ENCODE results near the gene REEP5.

GRCh38 chr5:112958093-112959088 is 36.4 kb upstream of the REEP5 start:
- TF ChIP-seq MAX (IDR thresholded peaks at IDR 0.05; ENCODE audit: low read depth, low read length): no peak
- no peak for TF ChIP-seq CTCF (IDR thresholded peaks at IDR 0.05; ENCODE audit: low read depth, low read length)

Data from NB4 (cell line).